Gastrocnemius medialis (tissue), 4 donors: ENCODE measurements around the gene PTPRT.

ENCODE experiments used
- POLR2A ChIP-seq, 2 donors: fragments of 450-650 bp; IDR thresholded peaks; one replicate each; pipeline ENCODE4 v1.6.1; 2017; ENCODE audit warnings: antibody characterized with exemption in 2 of 2, mild to moderate bottlenecking in 2 of 2, moderate library complexity in 2 of 2
- TF ChIP-seq, protein P1 (sequence below), 5 experiments: fragments of 450-650 bp in 3 of 5; fragments of 200-600 bp in 2 of 5; sonication (generic) in 2 of 5; IDR thresholded peaks in 4 of 5; conservative IDR thresholded peaks in 1 of 5; 1 replicate in 4 of 5; 2 replicates in 1 of 5; pipeline ENCODE4 v1.5.1; 2016 to 2019; ENCODE audit warnings: antibody characterized with exemption in 5 of 5, mild to moderate bottlenecking in 3 of 5, moderate library complexity in 3 of 5

- TF ChIP-seq, protein P1, sequence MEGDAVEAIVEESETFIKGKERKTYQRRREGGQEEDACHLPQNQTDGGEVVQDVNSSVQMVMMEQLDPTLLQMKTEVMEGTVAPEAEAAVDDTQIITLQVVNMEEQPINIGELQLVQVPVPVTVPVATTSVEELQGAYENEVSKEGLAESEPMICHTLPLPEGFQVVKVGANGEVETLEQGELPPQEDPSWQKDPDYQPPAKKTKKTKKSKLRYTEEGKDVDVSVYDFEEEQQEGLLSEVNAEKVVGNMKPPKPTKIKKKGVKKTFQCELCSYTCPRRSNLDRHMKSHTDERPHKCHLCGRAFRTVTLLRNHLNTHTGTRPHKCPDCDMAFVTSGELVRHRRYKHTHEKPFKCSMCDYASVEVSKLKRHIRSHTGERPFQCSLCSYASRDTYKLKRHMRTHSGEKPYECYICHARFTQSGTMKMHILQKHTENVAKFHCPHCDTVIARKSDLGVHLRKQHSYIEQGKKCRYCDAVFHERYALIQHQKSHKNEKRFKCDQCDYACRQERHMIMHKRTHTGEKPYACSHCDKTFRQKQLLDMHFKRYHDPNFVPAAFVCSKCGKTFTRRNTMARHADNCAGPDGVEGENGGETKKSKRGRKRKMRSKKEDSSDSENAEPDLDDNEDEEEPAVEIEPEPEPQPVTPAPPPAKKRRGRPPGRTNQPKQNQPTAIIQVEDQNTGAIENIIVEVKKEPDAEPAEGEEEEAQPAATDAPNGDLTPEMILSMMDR (IDR thresholded peaks at IDR 0.05 in 4 of 5, conservative IDR thresholded peaks at IDR 0.05 in 1 of 5): no peak
- no peak for TF ChIP-seq POLR2A (IDR thresholded peaks at IDR 0.05)
Measured at GRCh38 chr20:42402455-42402854, 787.3 kb downstream of the PTPRT start.
